ENCODE data around the gene PARD6A. TPM values are rescaled to one million over a fixed set of nuclear protein-coding genes. Genes with fewer than 3 reads are reported as not detected.
A peak's percentile ranks its signal among the peaks of the same experiment; 100 is the strongest.

PARD6A gene
- total and polyA plus RNA-seq, 2 of the 13 experiments (the other 11 are each of a cell fraction or from before 2014, with no cell fraction given) = 3.5 to 4.3 TPM

- TF ChIP-seq ZBTB40 (IDR thresholded peaks at IDR 0.05) = no peak
- no peak for TF ChIP-seq ZBTB40 (CRISPR knock-in tag; IDR thresholded peaks at IDR 0.05)
- 0 out of 2 replicates have a peak, but pooled peaks have one; percentile 57 for TF ChIP-seq ZNF101 (CRISPR knock-in tag; IDR thresholded peaks at IDR 0.05; ENCODE audit: borderline replicate concordance, low read depth)
- no peak for TF ChIP-seq XBP1 (CRISPR knock-in tag; IDR thresholded peaks at IDR 0.05)
- no peak for TF ChIP-seq MBD4 (IDR thresholded peaks at IDR 0.05; ENCODE audit: borderline replicate concordance, low read length)
- no peak; the same call in 1 of the 2 replicates for TF ChIP-seq ZNF225 (CRISPR knock-in tag; IDR thresholded peaks at IDR 0.05)
- peak; percentile 57; the same call in 1 of the 2 replicates for TF ChIP-seq FOXP4 (CRISPR knock-in tag; IDR thresholded peaks at IDR 0.05)
- peak; percentile 57; the same call in 1 of the 2 replicates for TF ChIP-seq SOX5 (CRISPR knock-in tag; IDR thresholded peaks at IDR 0.05; ENCODE audit: borderline replicate concordance)
- peak; percentile 53; the same call in 1 of the 2 replicates for TF ChIP-seq ZBTB7A (CRISPR knock-in tag; IDR thresholded peaks at IDR 0.05)
- TF ChIP-seq ZNF850 (CRISPR knock-in tag; conservative IDR thresholded peaks at IDR 0.05) = no peak
- no peak for TF ChIP-seq ZNF30 (CRISPR knock-in tag; IDR thresholded peaks at IDR 0.05)
- peak in 1 of 2 experiments; percentile 52; a peak in 1 of 4 replicates for TF ChIP-seq KLF16 (CRISPR knock-in tag; IDR thresholded peaks at IDR 0.05)
- no peak for TF ChIP-seq ZFP62 (CRISPR knock-in tag; IDR thresholded peaks at IDR 0.05)
- no peak for TF ChIP-seq SOX6 (IDR thresholded peaks at IDR 0.05)
- no peak for TF ChIP-seq SOX6 (CRISPR knock-in tag; IDR thresholded peaks at IDR 0.05)
- TF ChIP-seq TMF1 (CRISPR knock-in tag; IDR thresholded peaks at IDR 0.05; ENCODE audit: low read depth) = no peak
- no peak for TF ChIP-seq ARNTL (CRISPR knock-in tag; IDR thresholded peaks at IDR 0.05)
- no peak for TF ChIP-seq MED8 (CRISPR knock-in tag; IDR thresholded peaks at IDR 0.05; ENCODE audit: insufficient replicate concordance)
- peak; percentile 92 for TF ChIP-seq ZNF782 (CRISPR knock-in tag; IDR thresholded peaks at IDR 0.05; ENCODE audit: borderline replicate concordance)
- TF ChIP-seq MED1 (CRISPR knock-in tag; IDR thresholded peaks at IDR 0.05) = peak; percentile 85
- no peak for TF ChIP-seq NCOA2 (CRISPR knock-in tag; IDR thresholded peaks at IDR 0.05)
Measured at GRCh38 chr16:67667817-67668494, 7.2 kb downstream of the PARD6A start (continued).

Data from HepG2 (cell line).